Left lung (tissue), 10 donors: ENCODE data around the gene CHRNB2. TPM values are rescaled to one million over a fixed set of nuclear protein-coding genes. Genes with fewer than 3 reads are reported as not detected.

Experiments used
- ATAC-seq: fragments of 200-7000 bp; cut with Tn5 transposase; one replicate; pipeline ENCODE4 v1.9.1; 2020; ENCODE audit warnings: moderate library complexity
- DNase-seq, 4 donors: peaks; one replicate each; pipeline ENCODE4 v3.0.0-alpha.2; 2013 to 2020
- H3K27ac ChIP-seq, 2 donors: fragments of 200-600 bp; sonication (generic) in 1 of 2; one replicate each; pipeline versions ENCODE4 v1.5.0 to v1.8.0; 2020 to 2021
- H3K27me3 ChIP-seq, 2 donors: fragments of 200-600 bp; sonication (generic) in 1 of 2; one replicate each; pipeline versions ENCODE4 v1.5.0 to v1.8.0; 2020 to 2021
- H3K36me3 ChIP-seq, 2 donors: fragments of 200-600 bp; sonication (generic) in 1 of 2; one replicate each; pipeline versions ENCODE4 v1.5.0 to v1.8.0; 2020 to 2021
- H3K4me1 ChIP-seq, 2 donors: fragments of 200-600 bp; one replicate each; pipeline ENCODE4 v1.8.0; 2021
- H3K4me3 ChIP-seq, 2 donors: fragments of 200-600 bp; sonication (generic) in 1 of 2; one replicate each; pipeline versions ENCODE4 v1.5.0 to v1.8.0; 2020 to 2021; ENCODE audit warnings: mild to moderate bottlenecking in 1 of 2
- H3K9me3 ChIP-seq, 2 donors: fragments of 200-600 bp; sonication (generic) in 1 of 2; one replicate each; pipeline versions ENCODE4 v1.5.0 to v1.8.0; 2020 to 2021
- intact Hi-C, 2 donors: fragments of 100-400 bp; cut with DNase I; formaldehyde crosslinking; loops; one replicate each; pipeline versions ENCODE4 v1.11.2 to v1.14.2; 2022
- polyA plus RNA-seq, 6 donors: library from polyadenylated mRNA; unstranded; fragments of 120-200 nt; gene quantifications; one replicate each; pipeline ENCODE4 v1.2.1, GENCODE V29; 2013; ENCODE audit not compliant: insufficient read length in 6 of 6
- total RNA-seq, 2 donors: library from RNA; stranded (reverse); fragmentation: NEBNext Ultra II Directional; extraction: Animal tissue kit (Norgen Biotek cat#: 25700); gene quantifications; one replicate each; pipeline ENCODE4 v1.2.1, GENCODE V29; 2021
- TF ChIP-seq, protein P1 (sequence below), 2 donors: fragments of 200-600 bp; sonication (generic) in 1 of 2; IDR thresholded peaks; one replicate each; pipeline versions ENCODE4 v1.5.0 to v1.8.0; 2021; ENCODE audit warnings: antibody characterized with exemption in 2 of 2
- donor health status: DM: no; HTN: yes; CAD: no.
- donor health status: DM: no; HTN: no; CAD: no.

The CHRNB2 gene
- total and polyA plus RNA-seq, 8 donors = 0.09 to 1.8 (median 0.57) TPM; not detected in 1

DNA sequence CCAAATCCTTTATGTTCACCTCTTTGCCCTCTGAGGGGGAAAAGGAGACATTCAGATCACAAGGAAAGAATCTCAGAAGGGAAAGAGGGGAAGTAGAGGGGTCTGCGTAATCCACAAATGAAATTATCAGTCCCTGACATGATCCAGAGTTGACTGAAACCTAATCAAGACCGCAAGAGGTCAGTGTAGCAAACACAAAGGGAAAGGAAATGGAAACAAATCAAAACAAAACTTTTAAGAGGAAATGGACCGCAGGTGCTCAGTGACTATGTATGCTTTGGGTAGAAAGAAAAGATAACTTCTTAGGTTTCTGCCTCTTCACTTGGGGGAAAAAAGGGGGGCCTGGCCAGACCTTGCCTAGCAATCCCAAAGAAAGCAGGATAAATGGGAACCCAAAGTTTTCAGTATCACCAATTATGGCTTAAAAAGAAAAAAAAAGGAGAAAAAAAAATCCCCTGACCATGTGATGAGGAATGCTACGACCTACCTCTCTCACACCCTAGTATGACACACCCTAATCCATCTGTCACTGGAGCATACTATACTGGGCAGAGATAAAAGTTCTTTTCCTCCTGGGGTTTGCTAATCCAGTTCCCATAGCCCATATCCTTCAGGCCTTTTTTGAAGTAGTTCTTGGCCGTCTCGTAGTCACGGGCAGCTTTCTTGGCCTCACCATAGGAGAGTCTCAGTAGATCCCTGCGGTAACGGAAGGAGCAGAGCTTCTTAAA is 16.9 kb downstream of the CHRNB2 start:
- no peak overlapping the region for H3K4me3 ChIP-seq
- no peaks in the 10 kb centered on the region for H3K9me3 ChIP-seq
- DNase-seq (no peak), ATAC-seq (no peak)
- H3K4me1 ChIP-seq = no peaks in the 10 kb centered on the region
- intact Hi-C loops = no loop called here
- H3K36me3 ChIP-seq = peaks cover 6 to 100% of the 10 kb centered on the region in 2 donors
- TF ChIP-seq, protein P1, sequence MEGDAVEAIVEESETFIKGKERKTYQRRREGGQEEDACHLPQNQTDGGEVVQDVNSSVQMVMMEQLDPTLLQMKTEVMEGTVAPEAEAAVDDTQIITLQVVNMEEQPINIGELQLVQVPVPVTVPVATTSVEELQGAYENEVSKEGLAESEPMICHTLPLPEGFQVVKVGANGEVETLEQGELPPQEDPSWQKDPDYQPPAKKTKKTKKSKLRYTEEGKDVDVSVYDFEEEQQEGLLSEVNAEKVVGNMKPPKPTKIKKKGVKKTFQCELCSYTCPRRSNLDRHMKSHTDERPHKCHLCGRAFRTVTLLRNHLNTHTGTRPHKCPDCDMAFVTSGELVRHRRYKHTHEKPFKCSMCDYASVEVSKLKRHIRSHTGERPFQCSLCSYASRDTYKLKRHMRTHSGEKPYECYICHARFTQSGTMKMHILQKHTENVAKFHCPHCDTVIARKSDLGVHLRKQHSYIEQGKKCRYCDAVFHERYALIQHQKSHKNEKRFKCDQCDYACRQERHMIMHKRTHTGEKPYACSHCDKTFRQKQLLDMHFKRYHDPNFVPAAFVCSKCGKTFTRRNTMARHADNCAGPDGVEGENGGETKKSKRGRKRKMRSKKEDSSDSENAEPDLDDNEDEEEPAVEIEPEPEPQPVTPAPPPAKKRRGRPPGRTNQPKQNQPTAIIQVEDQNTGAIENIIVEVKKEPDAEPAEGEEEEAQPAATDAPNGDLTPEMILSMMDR (IDR thresholded peaks at IDR 0.05) = no peak
- H3K27ac ChIP-seq = no peak overlapping the region
- no peaks in the 10 kb centered on the region for H3K27me3 ChIP-seq

DNA sequence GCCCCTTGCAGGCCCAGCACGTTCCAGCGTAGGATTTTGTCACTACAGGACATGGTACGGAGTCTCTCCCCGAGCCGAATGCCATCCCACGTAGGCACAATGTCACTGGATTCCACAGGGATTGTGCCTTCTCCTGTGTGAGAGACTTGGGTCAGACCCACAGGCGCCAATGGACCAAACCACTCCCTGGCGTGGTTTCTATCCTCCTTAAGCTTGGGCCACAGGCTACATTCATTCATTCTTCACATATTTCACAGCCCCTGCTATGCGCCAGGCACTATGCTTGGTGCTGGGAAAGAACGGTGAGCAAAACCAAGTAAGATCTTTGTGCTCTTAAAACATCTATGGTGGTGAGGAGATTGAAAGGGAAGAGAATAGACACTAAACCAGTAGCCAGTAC is 18.7 kb downstream of the CHRNB2 start:
- TF ChIP-seq, protein P1 (IDR thresholded peaks at IDR 0.05) = no peak
- Histone ChIP-seq H3K27me3 (no peaks in the 10 kb centered on the region), H3K9me3 (no peaks in the 10 kb centered on the region), H3K4me1 (no peaks in the 10 kb centered on the region), H3K27ac (no peak overlapping the region), H3K4me3 (no peak overlapping the region), H3K36me3 (peaks cover 6 to 100% of the 10 kb centered on the region in 2 donors)
- DNase-seq = no peak
- ATAC-seq = no peak
- intact Hi-C loops = no loop called here

DNA sequence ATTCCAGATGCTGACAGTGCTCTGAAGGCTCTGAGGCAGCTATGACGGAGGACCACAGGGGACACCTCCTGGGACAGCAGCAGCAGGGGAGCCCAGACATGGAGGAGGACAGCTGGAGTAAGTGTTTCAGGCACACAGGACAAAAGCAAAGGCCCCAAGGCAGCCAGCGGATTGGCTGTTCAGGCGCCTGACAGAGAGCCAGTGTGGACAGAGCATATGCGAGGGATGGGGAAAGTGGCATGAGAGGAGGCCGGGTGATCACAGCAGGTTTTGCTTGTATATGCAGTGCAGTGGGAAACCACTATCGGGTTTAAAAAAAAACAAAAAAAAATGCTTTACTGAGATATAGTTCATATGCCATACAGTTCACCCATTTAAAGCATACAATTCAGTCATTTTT is 19.1 kb downstream of the CHRNB2 start:
- DNase-seq (no peak), ATAC-seq (no peak)
- Histone ChIP-seq H3K4me1 (no peaks in the 10 kb centered on the region), H3K27me3 (no peaks in the 10 kb centered on the region), H3K36me3 (peaks cover 6 to 100% of the 10 kb centered on the region in 2 donors), H3K4me3 (no peak overlapping the region), H3K27ac (no peak overlapping the region), H3K9me3 (no peaks in the 10 kb centered on the region)
- TF ChIP-seq, protein P1 (IDR thresholded peaks at IDR 0.05) = no peak
- intact Hi-C loops = no loop called here

DNA sequence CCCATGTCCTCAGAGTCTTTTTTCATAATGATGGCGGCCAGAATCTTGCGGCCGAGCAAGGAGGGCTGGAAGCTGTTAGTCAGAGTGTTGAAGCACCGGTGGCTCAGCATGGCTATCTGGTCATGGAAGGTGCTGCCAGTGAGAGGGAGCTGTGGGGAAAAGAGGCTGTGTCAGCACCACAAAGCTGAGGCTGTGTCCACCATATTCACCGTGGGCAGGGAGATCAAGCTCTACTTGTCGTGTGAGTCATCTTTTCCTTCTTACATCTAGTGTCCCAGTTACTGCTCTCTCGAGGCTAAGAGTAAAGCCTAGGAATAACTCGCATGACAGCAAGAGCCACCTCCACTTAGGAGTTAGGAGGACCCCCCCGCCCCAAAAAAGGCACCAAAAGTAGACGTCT is 22.2 kb downstream of the CHRNB2 start:
- DNase-seq (no peak), ATAC-seq (no peak)
- Histone ChIP-seq H3K27ac (no peak overlapping the region), H3K4me1 (no peaks in the 10 kb centered on the region), H3K27me3 (no peaks in the 10 kb centered on the region), H3K4me3 (no peak overlapping the region), H3K9me3 (no peaks in the 10 kb centered on the region), H3K36me3 (peaks cover 6 to 100% of the 10 kb centered on the region in 2 donors)
- TF ChIP-seq, protein P1 (IDR thresholded peaks at IDR 0.05) = no peak
- intact Hi-C loops = no loop called here

DNA sequence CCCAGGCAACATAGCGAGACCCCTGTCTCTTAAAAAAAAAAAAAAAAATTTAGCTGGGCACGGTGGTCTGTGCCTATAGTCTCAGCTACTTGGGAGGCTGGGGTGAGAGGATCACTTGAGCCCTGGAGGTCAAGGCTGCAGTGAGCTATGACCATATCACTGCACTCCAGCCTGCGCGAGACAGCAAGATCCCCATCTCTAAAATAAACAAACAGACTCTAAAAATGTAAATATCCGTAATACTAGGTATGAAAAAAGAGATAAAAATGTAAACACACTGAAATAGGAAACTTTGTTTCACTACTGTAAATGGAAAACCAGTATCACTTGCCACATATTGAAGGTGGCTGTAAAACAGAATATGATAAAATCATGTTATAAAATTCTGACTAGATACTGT is 23.2 kb downstream of the CHRNB2 start:
- intact Hi-C loops = no loop called here

More for the DNA sequence above, 23.2 kb downstream of the CHRNB2 start:
- no peak overlapping the region for H3K4me3 ChIP-seq
- no peaks in the 10 kb centered on the region for H3K27me3 ChIP-seq
- H3K36me3 ChIP-seq = peaks cover 5 to 100% of the 10 kb centered on the region in 2 donors
- no peaks in the 10 kb centered on the region for H3K9me3 ChIP-seq
- no peak overlapping the region for H3K27ac ChIP-seq
- H3K4me1 ChIP-seq = no peaks in the 10 kb centered on the region
- DNase-seq (no peak), ATAC-seq (no peak)
- TF ChIP-seq, protein P1 (IDR thresholded peaks at IDR 0.05) = no peak
